HG02840 (cell line): Measurements from ENCODE around the gene NEURL1.
"Not testable (repeated sequence)": the region's sequence is repeated elsewhere in the genome, so short reads cannot be mapped to it uniquely, and the experiment has no call there.

Experiments
- ATAC-seq: cut with Tn5 transposase; IDR thresholded peaks from one replicate; pipeline ENCODE4 v1.9.1; 2021; ENCODE audit warnings: mild to moderate bottlenecking, moderate library complexity, moderate number of reproducible peaks; ENCODE audit not compliant: unreplicated experiment, low FRiP score

The NEURL1 gene

GRCh38 chr10:103512591-103513379 lies 19.3 kb downstream of the NEURL1 start:
- no peak for ATAC-seq

GRCh38 chr10:103513380-103514060 lies 20.0 kb downstream of the NEURL1 start:
- ATAC-seq, result no peak

- no peak for ATAC-seq
These were observed 20.7 kb downstream of the NEURL1 start for GRCh38 chr10:103514244-103514643.

- no peak for ATAC-seq
These were observed 24.0 kb downstream of the NEURL1 start for GRCh38 chr10:103517234-103518085.

- no peak for ATAC-seq
These were observed 26.3 kb downstream of the NEURL1 start for GRCh38 chr10:103519798-103520197.

GRCh38 chr10:103522006-103522405 lies 28.5 kb downstream of the NEURL1 start:
- ATAC-seq, result not testable (repeated sequence)

GRCh38 chr10:103523683-103524082 lies 30.2 kb downstream of the NEURL1 start:
- ATAC-seq, result no peak

GRCh38 chr10:103525901-103526300 lies 32.4 kb downstream of the NEURL1 start:
- no peak for ATAC-seq

- ATAC-seq, result not testable (repeated sequence)
These were observed 34.0 kb downstream of the NEURL1 start for GRCh38 chr10:103527476-103527875.

- ATAC-seq, result no peak
These were observed 35.0 kb downstream of the NEURL1 start for GRCh38 chr10:103528549-103528948.

- no peak for ATAC-seq
These were observed 36.0 kb downstream of the NEURL1 start for GRCh38 chr10:103529539-103529938.

- no peak for ATAC-seq
These were observed 40.3 kb downstream of the NEURL1 start for GRCh38 chr10:103533827-103534226.

- ATAC-seq, result no peak
These were observed 41.4 kb downstream of the NEURL1 start for GRCh38 chr10:103534621-103535498.

GRCh38 chr10:103535595-103535994 lies 42.1 kb downstream of the NEURL1 start:
- ATAC-seq, result no peak

GRCh38 chr10:103539751-103540150 lies 46.2 kb downstream of the NEURL1 start:
- no peak for ATAC-seq

- ATAC-seq, result no peak
These were observed 47.2 kb downstream of the NEURL1 start for GRCh38 chr10:103540722-103541121.

GRCh38 chr10:103541616-103542015 lies 48.1 kb downstream of the NEURL1 start:
- no peak for ATAC-seq

- no peak for ATAC-seq
These were observed 49.5 kb downstream of the NEURL1 start for GRCh38 chr10:103542764-103543616.
